Activated naive CD4-positive, alpha-beta T cell treated with anti-CD3 and anti-CD28 coated beads, Interleukin-2, amount 10 ng/mL, durations not matched to agents 5 hours and 36 hours (primary cell): ENCODE results near the gene TIGD4. TPM values are rescaled to one million over a fixed set of nuclear protein-coding genes. Genes with fewer than 3 reads are reported as not detected.

ENCODE experiments used
- total RNA-seq, 2 experiments: library from RNA; stranded (reverse); gene quantifications; one replicate each; pipeline ENCODE4 v1.2.3, GENCODE V29; 2021

TIGD4 gene
- under 1 TPM; 0.08 to 0.14 TPM for total RNA-seq

DNA sequence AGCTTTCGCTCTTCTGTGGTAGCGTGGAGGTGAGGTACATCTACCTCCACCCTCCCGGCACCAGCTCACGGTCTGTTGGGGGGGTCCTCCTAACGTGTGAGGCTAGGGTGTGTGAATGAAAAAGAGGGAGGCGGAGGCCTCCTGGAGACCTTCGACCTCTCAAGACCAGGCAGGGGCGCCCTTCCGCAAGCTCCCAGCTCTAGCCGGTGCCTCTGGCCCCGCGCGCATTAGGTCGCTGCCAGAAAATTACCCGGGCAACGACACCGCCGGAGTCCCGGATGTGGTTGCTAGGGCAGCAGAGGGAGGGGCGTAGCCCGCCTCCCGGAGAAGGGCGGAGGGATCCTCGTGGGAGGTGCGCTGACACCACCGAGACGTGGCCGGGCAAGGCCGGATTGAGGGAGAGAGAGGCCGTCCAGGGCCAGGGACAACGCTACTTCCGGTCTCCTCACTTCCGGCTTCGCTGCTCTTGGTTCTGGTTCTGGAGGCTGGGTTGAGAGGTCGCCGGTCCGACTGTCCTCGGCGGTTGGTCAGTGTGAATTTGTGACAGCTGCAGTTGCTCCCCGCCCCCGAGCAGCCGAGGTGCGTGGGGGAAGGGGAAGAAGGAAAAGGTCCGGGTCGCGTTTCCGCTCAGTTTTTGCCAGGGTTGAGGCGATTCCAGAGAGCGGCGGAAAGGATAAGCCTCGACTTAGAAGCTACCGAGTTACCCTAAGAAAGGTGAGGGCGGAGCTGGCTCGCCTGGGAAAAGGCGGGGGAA, at the start of gene TIGD4, which contains the start of gene ARFIP1:
Gene TIGD4, minus strand, starts transcription at position 218 of the 754 bp plus-strand sequence. CDS start 8,726 bp downstream, outside the sequence.
Gene ARFIP1, plus strand, starts transcription at position 442 of the 754 bp plus-strand sequence. CDS start 49,680 bp downstream, outside the sequence.

Other genes starting within 250 kb of the TIGD4 start
- 10 to 100 TPM; 53.2 to 53.8 TPM for gene FBXW7, start 243.6 kb downstream of the TIGD4 start, total RNA-seq
- gene TMEM154, start 99.7 kb downstream of the TIGD4 start, total RNA-seq = 10 to 100 TPM; 28.8 to 32.2 TPM
- gene ARFIP1, start 224 bp upstream of the TIGD4 start, total RNA-seq = 10 to 100 TPM; 18.2 to 19.1 TPM
- gene FHDC1, start 156.6 kb upstream of the TIGD4 start, total RNA-seq = under 1 TPM; 0.05 to 0.12 TPM